Measurements from ENCODE around the gene GABRR3.

The GABRR3 gene

DNA sequence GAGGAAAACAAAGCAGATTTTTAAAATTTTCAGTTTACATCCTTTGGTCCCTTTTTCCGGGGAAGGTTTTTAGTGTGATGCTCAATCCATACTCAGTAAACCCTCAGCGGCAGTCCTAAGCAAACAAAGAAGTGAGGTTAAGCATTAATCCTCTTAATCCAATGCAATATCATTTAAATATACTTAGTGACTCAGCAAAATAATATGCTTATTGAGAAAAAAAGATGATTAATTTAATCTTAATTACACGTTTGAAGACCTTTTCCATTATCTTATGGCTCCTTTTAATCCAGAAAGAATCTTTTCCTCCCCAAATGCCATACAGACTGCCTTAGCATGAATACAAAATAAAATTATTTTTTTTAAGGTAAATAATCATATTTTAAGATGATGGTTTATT is at the start of gene GABRR3:
Gene GABRR3 (minus strand): TSS at position 108 of the 400 bp plus-strand sequence. CDS start 328 bp downstream, outside the sequence.
- DNase-seq: no peak

DNA sequence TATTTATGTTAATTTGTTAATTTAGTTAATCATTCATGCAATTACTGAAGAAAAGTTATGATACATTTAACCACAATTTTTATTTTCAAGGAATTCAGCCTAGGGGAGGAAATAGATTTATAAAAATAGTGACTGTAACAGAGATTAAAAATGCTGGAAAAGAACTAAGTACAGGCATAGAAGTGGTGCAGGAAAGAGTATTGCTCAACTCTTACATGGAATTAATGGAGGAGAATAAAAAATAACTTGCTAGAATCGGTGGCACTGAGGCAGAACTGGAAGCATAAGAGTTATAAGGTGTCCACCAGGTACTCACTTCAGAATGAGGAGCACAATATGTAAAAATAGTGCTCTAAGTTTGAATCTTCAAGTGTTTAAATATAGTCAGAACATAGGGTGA is 38.4 kb upstream of the GABRR3 start:
- no peak for DNase-seq

DNA sequence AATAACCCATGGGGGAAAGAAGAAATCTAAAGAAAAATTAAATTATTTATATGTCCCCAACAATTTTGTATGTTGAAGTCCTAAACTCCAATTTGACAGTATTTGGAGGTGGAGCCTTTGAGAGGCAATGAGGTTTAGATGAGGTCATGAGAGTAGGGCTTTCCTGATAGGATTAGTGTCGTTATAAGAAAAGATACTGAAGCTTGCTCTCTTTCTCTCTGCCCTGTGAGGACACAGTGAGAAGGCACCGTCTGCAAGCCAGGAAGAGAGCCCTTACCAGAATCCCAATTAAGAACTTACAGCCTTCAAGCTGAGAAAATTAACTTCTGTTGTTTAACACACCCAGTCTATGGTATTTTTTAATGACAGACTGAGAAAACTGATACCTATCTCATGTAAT is 35.7 kb upstream of the GABRR3 start:
- no peak for DNase-seq

DNA sequence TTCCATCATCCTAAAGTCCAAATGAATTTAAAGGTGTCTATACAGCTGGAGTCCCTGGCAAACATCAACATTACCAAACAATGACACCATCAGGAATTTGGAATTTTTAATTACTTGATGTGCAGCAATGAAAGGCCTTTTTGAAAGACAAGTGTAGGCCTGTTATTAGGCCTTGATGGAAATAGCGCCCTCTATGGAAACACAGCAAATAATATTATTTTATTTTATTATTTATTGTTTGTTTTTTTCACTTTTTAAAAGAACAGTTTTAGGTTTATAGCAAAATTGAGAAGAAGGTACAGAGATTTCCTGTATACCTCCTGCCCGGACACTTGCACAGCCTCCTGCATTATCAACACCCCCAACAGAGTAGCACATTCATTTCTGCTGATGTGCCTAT is 33.7 kb upstream of the GABRR3 start:
- no peak for DNase-seq

DNA sequence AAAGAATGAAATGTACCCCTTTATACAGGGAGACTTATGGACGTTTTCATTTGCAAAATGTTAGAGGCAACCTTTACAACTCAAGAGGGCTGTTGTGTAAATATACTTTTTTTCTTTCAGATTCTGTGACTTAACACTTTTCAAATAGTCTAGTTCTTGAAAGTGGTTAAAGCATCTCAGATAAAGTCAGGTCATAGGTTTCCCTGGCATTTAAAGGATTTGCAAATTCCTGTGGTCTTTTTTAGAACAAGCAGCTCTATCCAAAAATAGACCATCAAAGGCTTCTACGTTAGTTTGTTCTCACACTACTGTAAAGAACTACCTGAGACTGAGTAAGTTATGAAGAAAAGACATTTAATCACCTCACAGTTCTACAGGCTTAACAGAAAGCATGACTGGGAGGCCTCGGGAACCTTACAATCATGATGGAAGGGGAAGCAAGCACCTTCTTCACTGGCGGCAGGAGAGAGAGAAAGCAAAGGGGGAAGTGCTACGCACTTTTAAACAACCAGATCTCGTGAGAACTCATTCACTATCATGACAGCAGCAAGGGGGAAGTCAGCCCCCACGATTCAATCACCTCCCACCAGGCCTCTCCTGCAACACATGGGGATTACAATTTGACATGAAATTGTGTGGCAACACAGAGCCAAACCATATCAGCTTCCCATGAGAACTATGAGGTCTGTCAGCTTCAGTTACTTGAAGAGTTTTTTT is 23.3 kb upstream of the GABRR3 start:
- DNase-seq: no peak

DNA sequence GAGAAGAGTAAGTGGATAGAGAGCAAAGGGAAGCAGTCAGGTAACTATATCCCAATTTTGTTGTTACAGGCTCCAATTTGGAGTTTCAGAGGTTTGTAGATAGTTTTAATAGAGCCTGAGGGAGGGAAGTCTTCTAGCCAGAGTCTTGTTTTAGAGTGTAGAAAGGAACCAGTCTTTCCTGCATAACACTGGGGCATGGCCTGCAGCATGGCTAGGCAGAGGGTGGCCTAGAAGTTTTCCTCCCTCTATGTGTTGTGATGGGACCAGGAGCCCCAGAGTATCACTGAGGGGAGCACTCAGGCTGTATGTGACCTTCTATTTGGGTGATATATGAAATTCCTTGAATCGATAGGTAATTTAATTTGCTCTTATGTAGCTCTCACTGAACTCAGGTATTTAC is 22.5 kb upstream of the GABRR3 start:
- DNase-seq: no peak

DNA sequence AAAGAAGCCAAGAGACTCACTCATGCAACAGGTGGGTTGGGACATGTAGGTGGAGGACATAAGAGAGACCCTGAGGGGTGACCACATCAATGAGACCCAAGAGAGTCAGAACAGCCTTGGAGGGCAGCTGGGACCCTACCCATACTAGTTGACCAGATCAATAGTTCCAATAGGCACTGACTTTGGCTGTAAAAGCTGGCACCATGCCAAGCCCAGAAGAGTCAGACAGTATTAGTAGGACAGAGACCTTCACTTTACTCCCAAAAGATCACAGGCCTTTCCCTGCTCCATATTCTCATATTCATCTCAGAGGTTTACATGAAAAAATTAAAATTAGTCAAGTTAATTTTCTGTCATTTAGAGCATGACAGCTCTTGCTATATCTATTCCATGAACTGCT is 20.9 kb upstream of the GABRR3 start:
- no peak for DNase-seq

DNA sequence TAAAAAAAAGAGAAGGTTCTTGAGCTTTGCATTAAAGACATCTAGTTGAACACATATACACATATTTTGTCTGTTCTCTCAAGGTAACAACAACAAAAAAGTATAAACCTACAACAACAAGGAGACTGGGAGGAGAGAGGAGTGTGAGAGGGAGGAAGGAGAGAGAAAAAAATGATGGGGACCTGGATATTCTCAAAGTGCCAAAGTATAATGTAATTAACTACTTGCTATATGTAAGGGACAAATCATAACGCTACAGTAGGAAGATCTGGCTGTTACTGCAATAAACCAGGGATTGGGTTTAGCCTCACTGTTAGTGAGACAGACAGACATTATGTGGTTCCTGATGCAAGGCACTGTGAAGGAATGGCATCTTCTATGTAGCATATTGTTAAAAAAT is 14.2 kb upstream of the GABRR3 start:
- no peak for DNase-seq

DNA sequence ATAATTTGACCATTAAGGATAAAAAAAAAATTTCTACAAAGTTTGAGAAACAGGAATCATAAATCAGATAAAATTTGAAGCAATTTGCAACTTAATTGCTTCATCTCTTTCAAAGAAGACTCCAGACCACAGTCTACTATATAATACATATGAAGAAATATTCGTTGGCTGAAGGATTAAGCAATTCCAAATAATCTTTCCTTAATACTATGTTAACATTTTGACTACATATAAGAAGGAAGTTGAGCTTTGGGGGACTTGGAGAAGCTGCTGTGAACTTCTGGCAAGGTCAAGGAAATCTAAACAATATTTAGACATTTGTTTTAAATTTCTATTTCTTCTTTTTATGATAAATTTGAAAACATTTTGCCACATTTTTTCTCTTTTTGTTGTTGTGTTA is 13.5 kb upstream of the GABRR3 start:
- no peak for DNase-seq

DNA sequence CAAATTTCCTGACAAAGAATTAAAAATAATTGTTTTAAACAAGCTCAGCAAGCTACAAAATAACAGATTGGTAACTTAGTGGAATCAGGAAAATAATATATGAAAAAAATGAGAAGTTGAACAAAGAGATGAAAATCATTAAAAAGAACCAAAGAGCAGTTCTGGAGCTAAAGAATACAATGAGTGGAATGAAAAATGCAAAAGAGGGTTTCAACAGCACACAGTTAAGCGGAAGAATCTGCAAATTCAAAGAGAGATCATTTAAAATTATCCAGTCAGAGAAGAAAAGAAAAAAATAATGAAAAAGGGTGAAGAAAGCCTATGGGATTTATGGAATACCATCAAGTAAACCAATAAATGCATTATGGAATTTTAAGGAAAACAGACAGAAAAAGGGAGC is 6.2 kb upstream of the GABRR3 start:
- no peak for DNase-seq

DNA sequence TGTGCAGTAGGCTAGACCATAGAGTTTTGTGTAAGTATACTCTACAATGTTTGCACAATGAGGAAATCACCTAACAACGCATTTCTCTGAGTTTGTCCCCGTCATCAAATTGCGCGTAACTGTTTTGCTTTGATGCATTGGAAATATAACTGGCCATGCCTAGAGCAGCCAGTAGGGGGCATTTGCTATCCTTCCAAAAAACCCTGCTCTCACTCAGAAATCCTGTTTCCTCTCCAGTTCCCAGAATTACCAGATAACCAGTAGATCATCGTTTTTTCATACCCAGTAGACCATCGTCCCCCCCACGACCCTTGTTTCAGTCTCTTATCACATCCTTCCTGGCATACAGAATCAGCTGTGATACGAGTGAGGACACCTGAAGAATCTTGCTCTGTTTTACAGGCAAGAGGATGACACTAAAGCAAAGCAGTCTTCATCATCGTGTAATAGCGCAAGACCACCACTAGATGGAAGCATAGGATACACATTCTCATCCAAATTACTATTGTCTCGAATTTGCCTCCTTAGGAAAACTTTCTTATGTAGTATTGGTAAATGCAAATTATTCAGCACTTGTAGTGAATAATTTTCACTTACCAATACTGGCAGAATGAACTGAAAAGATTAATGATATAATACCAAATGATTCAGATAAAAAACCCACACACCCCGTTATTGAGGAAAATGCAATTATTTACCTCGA is 4.4 kb upstream of the GABRR3 start:
- peak; percentile 73 to 85 for DNase-seq

DNA sequence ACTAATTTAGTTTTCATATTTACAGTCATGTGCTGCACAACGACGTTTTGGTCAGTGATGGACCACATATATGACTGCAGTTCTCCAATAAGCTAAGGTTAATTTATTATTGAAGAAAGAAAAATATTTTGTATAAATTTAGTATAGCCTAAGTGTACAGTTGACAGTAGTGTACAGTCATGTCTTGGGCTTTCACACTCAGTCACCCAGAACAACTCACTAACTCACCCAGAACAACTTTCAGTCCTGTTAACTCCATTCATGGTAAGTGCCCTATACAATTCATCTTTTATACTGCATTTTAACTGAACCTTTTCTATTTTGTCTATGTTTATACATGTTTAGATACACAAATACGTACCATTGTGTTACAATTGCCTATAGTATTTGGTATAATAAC is 3.8 kb upstream of the GABRR3 start:
- no peak for DNase-seq

DNA sequence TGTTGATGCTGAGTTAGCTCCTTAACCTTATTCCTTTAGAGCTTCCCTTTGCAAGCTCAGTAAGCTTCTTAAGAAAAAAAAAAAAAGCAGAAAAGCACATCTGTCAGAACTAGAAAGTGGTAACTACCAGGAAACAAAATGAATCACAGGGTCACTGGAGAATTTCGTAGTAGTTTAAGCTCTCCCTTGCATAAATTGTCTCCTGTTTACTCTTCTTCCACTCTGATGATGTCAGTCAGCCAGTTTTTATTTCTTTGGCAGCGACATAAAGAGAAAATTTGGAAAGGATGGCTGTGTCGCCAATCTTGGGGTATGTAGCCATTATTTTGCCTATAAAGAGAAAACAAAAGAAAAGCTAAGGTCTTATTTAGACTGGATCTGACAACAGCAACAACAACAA is 3.2 kb upstream of the GABRR3 start:
- DNase-seq: no peak

DNA sequence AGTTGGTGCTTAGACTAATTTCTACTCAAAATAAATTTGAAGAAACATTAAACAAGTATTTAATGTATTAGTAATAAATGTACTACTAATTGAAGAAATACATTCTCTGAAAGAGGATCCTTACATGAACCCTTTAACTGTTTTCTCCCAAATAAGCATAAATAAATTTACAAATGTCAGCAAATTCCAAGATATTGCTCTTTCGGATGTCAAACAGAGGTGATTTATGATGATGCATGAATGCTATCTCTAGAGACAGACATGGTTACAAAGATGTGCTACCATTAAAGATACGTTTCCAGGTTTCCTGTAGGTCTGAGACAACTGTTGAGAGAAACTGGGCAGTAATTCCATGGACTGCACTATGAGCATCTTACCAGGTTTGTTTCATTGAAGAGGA is 629 bp downstream of the GABRR3 start:
- DNase-seq: no peak

DNA sequence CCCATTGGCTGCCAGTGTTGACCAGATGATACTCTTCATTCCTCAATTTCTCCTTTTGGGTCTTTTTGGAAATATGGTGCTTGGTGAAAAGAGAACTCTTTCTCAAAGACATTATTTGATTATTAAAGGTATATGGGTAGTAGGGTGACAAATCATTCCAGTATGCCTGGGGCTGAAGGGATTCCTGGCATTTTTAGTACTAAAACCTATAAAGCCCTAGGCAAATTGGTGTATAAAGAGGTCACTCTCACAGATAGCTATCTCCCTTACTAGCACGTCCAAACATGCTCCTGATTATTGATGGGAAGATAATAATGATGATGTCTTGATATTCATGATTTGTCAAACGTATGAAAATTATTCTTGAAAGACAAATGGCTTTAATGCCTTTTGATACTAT is 1.1 kb downstream of the GABRR3 start:
- DNase-seq: no peak

DNA sequence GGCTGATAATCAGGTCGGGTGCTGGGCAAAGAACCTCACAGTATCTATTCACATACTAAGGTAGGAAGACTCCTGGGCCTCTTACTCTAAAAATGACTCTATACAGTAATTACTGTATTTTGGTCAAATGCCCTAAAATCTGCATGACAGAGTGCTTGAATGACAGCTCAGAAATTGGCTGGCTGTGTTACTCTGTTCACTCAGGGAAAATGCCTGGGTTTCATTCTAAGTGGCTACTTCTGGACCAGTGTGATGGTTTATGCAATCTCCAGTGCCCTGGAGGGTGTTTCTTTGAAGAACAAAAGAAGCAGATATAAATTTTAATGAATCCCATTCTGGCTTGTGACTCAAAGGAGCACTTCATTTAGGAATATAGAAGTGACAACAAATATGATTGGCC is 2.2 kb downstream of the GABRR3 start:
- no peak for DNase-seq

DNA sequence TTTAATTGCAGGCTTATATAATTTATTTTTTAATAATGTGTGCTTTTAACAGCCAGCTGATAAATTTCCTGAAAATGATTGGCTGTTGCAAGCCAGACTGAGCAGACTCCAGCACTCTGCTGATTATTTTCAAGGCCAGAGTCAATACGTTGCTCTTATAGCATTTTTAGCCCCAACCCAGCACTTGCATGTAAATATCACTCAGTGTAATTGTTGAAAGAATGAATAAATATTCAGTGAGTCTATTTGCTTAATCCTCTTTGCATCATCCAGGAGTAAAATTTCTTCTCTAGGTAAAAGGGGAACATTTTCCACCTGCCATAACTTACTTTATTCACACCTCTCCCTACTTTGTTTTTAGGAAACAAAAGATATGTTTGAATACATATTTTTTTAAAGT is 2.9 kb downstream of the GABRR3 start:
- no peak for DNase-seq

DNA sequence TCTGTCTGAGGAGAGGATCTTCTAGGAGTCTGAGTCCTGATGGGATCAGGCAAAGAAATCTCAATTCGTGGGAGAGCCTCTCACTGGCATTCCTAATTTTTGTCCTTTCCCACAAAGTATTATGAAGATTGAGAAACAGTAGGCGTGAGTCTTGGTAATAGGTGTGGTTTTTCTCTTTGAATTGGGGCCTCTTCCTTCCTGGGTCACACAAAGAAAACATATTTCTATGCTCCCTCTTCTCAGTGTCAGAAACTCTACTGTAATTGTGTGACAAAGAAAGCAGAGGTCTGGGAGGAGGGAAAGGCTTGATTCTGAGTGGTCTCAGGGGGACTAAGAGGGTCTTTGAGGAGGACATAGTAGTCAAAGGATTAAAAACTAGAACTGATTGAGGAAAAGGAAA is 6.0 kb downstream of the GABRR3 start:
- peak in 1 of 2 donors; percentile 16 for DNase-seq

DNA sequence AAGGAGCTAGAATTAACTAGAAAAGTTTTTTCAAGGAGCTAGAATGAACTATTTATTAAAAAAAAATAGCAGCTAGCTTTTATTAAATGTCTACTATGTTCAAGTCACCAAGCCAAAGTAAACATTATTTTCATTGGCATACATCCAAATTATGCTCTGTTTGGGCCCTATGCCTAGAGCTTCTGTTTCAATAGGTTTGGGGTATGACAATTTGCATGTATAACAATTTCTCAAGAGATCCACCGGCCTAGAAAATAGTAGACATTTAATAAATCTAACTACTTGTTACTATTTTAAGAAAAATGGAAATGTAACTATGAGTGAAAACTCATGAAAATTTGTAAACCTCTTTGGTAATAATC is 8.0 kb downstream of the GABRR3 start:
- no peak for DNase-seq

DNA sequence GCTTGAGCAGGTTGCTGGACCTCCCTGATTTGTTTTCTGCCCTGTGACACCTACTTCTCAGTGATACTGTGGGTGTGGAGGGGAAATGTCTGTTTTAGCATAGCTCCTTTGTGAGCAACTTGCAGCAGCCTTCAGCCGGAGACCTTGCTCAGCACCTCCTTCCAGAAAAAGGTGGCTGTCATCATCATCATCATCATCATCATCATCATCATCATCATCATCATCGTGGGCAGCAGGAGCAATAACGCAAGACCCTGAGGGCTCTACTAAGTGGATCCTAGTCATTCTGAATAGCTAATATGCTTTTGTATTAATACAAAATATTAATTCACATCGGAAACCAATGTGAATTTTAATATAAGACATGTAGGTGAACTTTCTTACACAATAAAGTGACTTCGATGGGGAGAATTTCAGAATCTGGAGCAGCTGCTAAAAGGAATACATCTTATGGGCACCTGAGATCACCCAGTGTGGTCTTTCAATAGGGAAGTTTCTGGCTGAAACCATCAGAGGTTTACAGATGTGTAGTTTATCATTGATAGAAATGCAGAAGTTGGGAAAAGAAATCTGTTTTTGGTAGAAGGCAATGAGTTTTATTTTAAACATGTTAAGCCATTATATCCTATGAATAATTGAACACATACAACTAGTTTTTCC is 8.6 kb downstream of the GABRR3 start:
- no peak for DNase-seq

DNA sequence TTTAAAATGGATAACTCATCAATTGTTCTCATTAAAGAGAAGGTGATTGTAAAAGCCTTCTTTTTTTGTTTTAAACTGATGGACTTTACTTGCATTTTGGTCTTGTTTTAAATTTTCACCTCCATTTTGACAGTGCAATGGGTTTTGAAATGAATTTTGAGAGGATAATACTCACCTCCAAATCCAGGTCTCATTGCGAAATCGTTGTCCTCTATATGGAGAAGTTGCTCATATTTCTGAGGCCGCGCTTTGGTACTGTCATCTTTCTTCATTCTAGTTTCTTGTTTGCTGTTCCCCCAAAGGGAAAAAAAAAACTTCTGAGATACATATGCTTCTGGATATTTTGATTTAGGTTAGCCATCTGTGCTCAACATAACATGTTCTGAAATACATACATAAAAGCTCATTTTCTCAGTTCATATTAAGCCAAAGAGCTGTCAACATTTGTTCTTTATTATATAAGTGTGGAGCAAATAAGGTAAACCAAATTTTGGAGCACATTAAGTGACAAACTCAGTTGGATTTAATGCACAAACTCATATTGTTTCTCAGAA is 9.6 kb downstream of the GABRR3 start:
- DNase-seq: no peak

DNA sequence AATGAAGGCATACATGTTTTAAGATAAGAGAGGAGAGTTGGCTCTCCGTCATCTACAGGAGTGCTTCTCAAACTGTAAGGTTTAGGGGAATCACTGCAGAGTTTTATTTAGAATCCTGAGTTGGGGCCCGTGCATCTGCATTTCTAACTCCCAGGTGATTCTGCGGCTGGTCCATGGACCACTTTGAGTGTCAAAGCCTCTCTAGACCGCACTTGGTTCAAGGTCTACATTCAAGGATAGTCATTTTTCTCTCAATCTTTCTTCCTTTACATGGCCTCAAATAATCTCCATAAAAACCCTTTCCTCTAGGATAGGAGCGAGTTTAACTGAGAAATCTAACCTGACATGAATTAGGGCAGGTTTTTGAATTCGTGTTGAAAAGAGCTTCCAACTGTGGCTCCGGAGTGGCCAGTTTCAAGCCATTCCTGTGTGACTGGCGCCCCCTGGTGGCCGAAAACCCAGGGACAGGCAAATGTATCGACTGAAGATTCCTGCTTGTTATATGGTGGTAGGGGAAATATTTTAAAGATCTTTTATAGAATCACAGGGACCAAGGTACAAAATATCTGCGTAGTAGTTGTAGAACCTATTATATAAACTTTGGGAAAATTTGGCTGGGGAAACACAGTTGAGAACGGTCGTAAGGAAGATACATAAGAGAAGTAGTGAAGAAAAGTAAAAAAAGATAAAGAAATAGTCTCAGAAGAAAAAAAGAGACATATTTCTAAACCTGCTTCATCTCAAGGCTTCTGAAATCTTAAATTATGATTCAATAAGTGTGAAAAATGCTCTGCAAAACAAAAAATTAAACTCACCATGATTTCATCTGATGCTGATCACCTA is 11.9 kb downstream of the GABRR3 start:
- DNase-seq: peak; percentile 80 to 86

Measured in CD4-positive, alpha-beta T cell treated with Interleukin-1 beta for 1 hour (primary cell).